Left lung (tissue), 10 donors: ENCODE results near the gene LEMD2. TPM values are rescaled to one million over a fixed set of nuclear protein-coding genes. Genes with fewer than 3 reads are reported as not detected.

ENCODE experiments used
- ATAC-seq: fragments of 200-7000 bp; cut with Tn5 transposase; one replicate; pipeline ENCODE4 v1.9.1; 2020; ENCODE audit warnings: moderate library complexity
- DNase-seq, 4 donors: peaks; one replicate each; pipeline ENCODE4 v3.0.0-alpha.2; 2013 to 2020
- H3K27ac ChIP-seq, 2 donors: fragments of 200-600 bp; sonication (generic) in 1 of 2; one replicate each; pipeline versions ENCODE4 v1.5.0 to v1.8.0; 2020 to 2021
- H3K27me3 ChIP-seq, 2 donors: fragments of 200-600 bp; sonication (generic) in 1 of 2; one replicate each; pipeline versions ENCODE4 v1.5.0 to v1.8.0; 2020 to 2021
- H3K36me3 ChIP-seq, 2 donors: fragments of 200-600 bp; sonication (generic) in 1 of 2; one replicate each; pipeline versions ENCODE4 v1.5.0 to v1.8.0; 2020 to 2021
- H3K4me1 ChIP-seq, 2 donors: fragments of 200-600 bp; one replicate each; pipeline ENCODE4 v1.8.0; 2021
- H3K4me3 ChIP-seq, 2 donors: fragments of 200-600 bp; sonication (generic) in 1 of 2; one replicate each; pipeline versions ENCODE4 v1.5.0 to v1.8.0; 2020 to 2021; ENCODE audit warnings: mild to moderate bottlenecking in 1 of 2
- H3K9me3 ChIP-seq, 2 donors: fragments of 200-600 bp; sonication (generic) in 1 of 2; one replicate each; pipeline versions ENCODE4 v1.5.0 to v1.8.0; 2020 to 2021
- CTCF ChIP-seq, 2 donors: fragments of 200-600 bp; sonication (generic) in 1 of 2; IDR thresholded peaks; one replicate each; pipeline versions ENCODE4 v1.5.0 to v1.8.0; 2021; ENCODE audit warnings: antibody characterized with exemption in 2 of 2
- intact Hi-C, 2 donors: fragments of 100-400 bp; cut with DNase I; formaldehyde crosslinking; loops; one replicate each; pipeline versions ENCODE4 v1.11.2 to v1.14.2; 2022
- polyA plus RNA-seq, 6 donors: library from polyadenylated mRNA; unstranded; fragments of 120-200 nt; gene quantifications; one replicate each; pipeline ENCODE4 v1.2.1, GENCODE V29; 2013; ENCODE audit not compliant: insufficient read length in 6 of 6
- total RNA-seq, 2 donors: library from RNA; stranded (reverse); fragmentation: NEBNext Ultra II Directional; extraction: Animal tissue kit (Norgen Biotek cat#: 25700); gene quantifications; one replicate each; pipeline ENCODE4 v1.2.1, GENCODE V29; 2021
- donor health status: DM: no; HTN: yes; CAD: no.
- donor health status: DM: no; HTN: no; CAD: no.

Gene LEMD2
- total and polyA plus RNA-seq, 8 donors, result 47.9 to 80.7 (median 69.6) TPM

GRCh38 chr6:33726696-33727095 lies 62.2 kb downstream of the LEMD2 start:
- no peaks in the 10 kb centered on the region for H3K9me3 ChIP-seq
- no peak overlapping the region for H3K4me3 ChIP-seq
- DNase-seq (no peak), ATAC-seq (no peak)
- no peak for TF ChIP-seq CTCF (IDR thresholded peaks at IDR 0.05)
- H3K36me3 ChIP-seq, result no peaks in the 10 kb centered on the region
- intact Hi-C loops, result no loop called here
- H3K4me1 ChIP-seq, result peaks cover 0 to 3% of the 10 kb centered on the region in 2 donors
- no peak overlapping the region for H3K27ac ChIP-seq
- H3K27me3 ChIP-seq, result peaks cover 0 to 6% of the 10 kb centered on the region in 2 donors

- intact Hi-C loops, result no loop called here
- H3K36me3 ChIP-seq, result no peaks in the 10 kb centered on the region
- TF ChIP-seq CTCF (IDR thresholded peaks at IDR 0.05), result no peak
- H3K27ac ChIP-seq, result no peak overlapping the region
- no peak overlapping the region for H3K4me3 ChIP-seq
- ATAC-seq, result no peak
- no peaks in the 10 kb centered on the region for H3K9me3 ChIP-seq
- DNase-seq, result no peak
- peaks cover 0 to 3% of the 10 kb centered on the region in 2 donors for H3K4me1 ChIP-seq
- peaks cover 0 to 6% of the 10 kb centered on the region in 2 donors for H3K27me3 ChIP-seq
These were observed 62.8 kb downstream of the LEMD2 start for GRCh38 chr6:33725891-33726673.

- intact Hi-C loops, result no loop called here
- TF ChIP-seq CTCF (IDR thresholded peaks at IDR 0.05), result no peak
- peaks cover 0 to 6% of the 10 kb centered on the region in 2 donors for H3K27me3 ChIP-seq
- peaks cover 0 to 3% of the 10 kb centered on the region in 2 donors for H3K4me1 ChIP-seq
- no peak overlapping the region for H3K27ac ChIP-seq
- no peak overlapping the region for H3K4me3 ChIP-seq
- no peak for ATAC-seq
- no peak for DNase-seq
- H3K9me3 ChIP-seq, result no peaks in the 10 kb centered on the region
- no peaks in the 10 kb centered on the region for H3K36me3 ChIP-seq
These were observed 63.7 kb downstream of the LEMD2 start for GRCh38 chr6:33725222-33725621.

GRCh38 chr6:33724102-33725023 lies 64.6 kb downstream of the LEMD2 start:
- no peak for DNase-seq
- Histone ChIP-seq H3K4me1 (peaks cover 0 to 3% of the 10 kb centered on the region in 2 donors), H3K4me3 (no peak overlapping the region), H3K27ac (no peak overlapping the region), H3K9me3 (no peaks in the 10 kb centered on the region), H3K36me3 (no peaks in the 10 kb centered on the region), H3K27me3 (peaks cover 0 to 6% of the 10 kb centered on the region in 2 donors)
- no peak for TF ChIP-seq CTCF (IDR thresholded peaks at IDR 0.05)
- no peak for ATAC-seq
- intact Hi-C loops, result no loop called here
